Measurements from ENCODE around the gene ADAMTS4.

DNA sequence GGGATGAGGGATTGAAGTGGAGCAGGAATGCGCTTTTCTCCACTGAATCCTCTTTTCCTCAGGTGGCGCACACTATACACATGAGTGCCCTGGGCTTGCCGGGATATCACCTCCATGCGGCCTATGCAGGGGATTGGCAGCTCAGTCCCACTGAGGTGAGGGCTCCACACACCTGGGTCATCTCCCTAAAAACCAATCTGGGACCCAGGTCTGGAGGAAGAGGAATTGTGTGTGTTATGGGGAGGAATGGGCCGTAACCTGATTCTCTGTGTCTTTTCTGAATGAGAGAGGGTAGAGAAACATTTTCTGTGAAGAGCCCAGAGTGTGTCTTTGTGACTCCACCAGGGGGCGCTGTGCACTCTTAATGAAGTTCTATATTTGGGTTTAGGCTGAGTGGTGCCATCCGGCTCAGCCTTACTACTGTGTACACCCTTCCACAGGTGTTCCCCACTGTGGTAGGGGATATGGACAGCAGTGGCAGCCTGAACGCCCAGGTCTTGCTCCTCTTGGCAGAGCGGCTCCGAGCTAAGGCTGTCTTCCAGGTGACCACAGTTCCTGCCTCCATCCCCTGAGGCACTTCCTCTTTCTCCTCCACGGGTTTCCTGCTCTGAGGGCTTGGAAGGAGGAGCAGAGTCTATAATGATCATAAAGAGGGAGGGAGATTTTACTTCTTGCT, 28.5 kb upstream of the ADAMTS4 start:
- TF ChIP-seq, protein P1, sequence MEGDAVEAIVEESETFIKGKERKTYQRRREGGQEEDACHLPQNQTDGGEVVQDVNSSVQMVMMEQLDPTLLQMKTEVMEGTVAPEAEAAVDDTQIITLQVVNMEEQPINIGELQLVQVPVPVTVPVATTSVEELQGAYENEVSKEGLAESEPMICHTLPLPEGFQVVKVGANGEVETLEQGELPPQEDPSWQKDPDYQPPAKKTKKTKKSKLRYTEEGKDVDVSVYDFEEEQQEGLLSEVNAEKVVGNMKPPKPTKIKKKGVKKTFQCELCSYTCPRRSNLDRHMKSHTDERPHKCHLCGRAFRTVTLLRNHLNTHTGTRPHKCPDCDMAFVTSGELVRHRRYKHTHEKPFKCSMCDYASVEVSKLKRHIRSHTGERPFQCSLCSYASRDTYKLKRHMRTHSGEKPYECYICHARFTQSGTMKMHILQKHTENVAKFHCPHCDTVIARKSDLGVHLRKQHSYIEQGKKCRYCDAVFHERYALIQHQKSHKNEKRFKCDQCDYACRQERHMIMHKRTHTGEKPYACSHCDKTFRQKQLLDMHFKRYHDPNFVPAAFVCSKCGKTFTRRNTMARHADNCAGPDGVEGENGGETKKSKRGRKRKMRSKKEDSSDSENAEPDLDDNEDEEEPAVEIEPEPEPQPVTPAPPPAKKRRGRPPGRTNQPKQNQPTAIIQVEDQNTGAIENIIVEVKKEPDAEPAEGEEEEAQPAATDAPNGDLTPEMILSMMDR (IDR thresholded peaks at IDR 0.05) = peak; percentile 86 to 92 (median 89)
- no peak for TF ChIP-seq EP300 (IDR thresholded peaks at IDR 0.05)
